NB4 (cell line): ENCODE results near the gene OLIG1.
A peak's percentile ranks its signal among the peaks of the same experiment; 100 is the strongest.

Experiments used
- DNase-seq: peaks from one replicate; pipeline ENCODE4 v3.0.0; 2010; ENCODE audit warnings: low read depth
- H3K4me3 ChIP-seq: one replicate; pipeline ENCODE4 v1.5.1; 2011; ENCODE audit warnings: mild to moderate bottlenecking, low read depth, low read length, moderate library complexity
- CTCF ChIP-seq: IDR thresholded peaks from one replicate; pipeline ENCODE4 v1.5.1; 2012; ENCODE audit warnings: low read depth, low read length
- MYC ChIP-seq: IDR thresholded peaks from 2 replicates; pipeline ENCODE4 v1.6.1; 2011; ENCODE audit warnings: low read depth, low read length
- POLR2A ChIP-seq: IDR thresholded peaks from 2 replicates; pipeline ENCODE4 v1.6.1; 2011; ENCODE audit warnings: mild to moderate bottlenecking; ENCODE audit not compliant: insufficient read length; ENCODE audit errors: extremely low read depth
- TF ChIP-seq, protein P1 (sequence below): IDR thresholded peaks from 2 replicates; pipeline ENCODE4 v1.6.1; 2011; ENCODE audit warnings: low read depth, low read length

The OLIG1 gene

DNA sequence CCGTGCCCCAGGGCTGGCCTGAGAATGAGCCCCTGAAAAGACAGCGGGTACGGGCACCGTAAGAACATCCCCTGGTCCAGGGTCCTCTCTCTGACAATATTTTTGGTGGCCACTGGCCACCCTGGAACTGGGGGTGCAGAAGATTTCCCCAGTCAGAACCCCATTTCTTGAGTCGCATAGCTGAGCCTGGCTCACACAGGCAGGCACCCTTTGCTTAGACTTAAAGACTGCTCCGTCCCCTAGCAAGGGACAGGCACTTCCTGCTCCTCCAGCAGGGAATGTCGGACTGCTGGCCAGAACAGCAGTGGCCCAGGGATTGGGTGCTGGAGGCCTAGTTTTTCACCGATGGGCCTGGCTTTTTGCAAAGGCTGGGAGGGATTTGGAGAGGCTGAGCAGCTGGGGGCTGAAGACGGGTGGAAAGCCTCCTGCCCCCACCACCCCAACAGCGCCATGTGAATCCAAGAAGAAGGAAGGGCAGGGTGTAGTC, 39.9 kb upstream of the OLIG1 start:
- DNase-seq: no peak
- TF ChIP-seq CTCF (no peak), MYC (no peak)
- TF ChIP-seq, protein P1, sequence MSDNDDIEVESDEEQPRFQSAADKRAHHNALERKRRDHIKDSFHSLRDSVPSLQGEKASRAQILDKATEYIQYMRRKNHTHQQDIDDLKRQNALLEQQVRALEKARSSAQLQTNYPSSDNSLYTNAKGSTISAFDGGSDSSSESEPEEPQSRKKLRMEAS: no peak

DNA sequence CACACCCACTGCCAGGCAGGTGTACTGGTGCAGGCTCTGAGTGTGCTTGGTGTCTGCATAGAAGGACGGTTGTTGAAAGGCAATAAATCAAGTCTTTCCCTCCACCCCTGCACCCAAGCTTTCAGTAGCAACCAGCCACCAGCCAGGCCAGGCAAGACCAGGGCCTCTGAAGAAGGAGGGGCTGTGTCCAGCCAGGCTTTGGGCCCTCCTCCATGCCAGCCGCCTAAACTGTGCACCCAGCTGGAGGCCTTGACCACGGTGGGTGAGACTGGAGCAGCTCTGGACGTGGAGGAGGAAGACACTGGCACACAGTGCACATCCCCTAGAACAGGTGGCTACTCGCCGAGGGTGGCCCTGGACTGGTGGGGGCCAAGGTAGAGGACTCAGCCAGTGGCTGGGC, 39.3 kb upstream of the OLIG1 start:
- TF ChIP-seq POLR2A (no peak), CTCF (no peak), MYC (no peak)
- TF ChIP-seq, protein P1: no peak
- no peak overlapping the region for H3K4me3 ChIP-seq
- peak; percentile 51 for DNase-seq

More for the DNA sequence above, 39.9 kb upstream of the OLIG1 start:
- H3K4me3 ChIP-seq: no peak overlapping the region

DNA sequence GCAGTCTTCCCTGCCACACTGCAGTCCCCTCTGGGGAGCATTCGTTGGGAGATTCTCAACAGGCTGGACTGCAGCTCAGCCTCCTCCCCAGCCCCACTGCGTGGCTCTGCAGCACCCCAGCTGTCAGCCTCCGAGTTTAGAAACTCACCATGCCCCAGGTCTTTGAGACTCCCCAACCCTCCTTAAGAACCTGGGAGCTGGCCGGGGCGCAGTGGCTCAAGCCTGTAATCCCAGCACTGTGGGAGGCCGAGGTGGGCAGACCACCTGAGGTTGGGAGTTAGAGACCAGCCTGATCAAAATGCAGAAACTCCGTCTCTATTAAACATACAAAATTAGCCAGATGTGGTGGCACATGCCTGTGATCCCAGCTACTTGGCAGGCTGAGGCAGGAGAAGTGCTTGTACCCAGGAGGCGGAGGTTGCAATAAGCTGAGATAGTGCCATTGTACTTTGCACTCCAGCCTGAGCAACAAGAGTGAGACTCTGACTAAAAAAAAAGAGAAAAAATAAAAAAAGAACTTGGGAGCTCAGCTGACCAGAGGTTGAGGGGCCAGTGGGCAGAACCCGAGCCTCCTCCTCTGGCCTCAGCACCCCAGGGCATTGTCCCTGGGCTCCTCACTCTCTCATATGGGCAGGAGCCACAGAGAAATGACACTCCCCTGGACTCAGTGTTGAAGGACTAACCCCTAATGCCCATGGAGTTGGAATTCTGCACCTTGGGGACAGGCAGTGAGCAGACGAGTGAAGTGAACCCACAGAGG, 38.6 kb upstream of the OLIG1 start:
- no peak for DNase-seq
- H3K4me3 ChIP-seq: no peak overlapping the region
- no peak for TF ChIP-seq MYC

DNA sequence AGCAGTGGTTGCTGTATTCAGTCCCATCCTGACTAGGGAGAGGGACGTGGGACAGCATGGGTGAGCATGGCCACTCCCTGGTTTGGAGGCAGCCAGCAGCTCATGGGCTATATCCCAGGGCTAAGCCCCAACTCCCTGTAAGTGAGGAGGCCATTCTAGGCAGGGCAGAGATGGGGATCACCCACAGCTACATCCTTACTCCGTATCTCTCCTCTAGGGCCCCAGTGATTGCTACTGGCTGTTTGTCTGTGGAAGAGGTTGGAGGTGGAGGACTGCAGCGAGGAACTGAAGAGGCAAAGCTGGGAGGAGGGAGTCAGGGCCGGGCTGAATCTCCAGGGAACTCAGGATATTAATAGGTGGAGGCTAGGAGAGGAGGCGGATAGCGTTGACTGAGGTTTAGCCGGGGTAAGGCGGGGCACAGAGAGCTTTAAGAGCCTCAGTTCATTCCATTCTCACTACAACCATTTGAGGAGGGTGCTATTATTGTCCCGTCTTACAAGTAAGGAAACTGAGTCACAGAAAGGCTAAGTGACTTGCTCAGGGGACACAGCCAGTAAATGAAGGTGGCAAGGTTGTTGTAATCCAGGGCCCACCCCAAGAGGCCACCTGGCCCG, 37.4 kb upstream of the OLIG1 start:
- H3K4me3 ChIP-seq: no peak overlapping the region
- TF ChIP-seq MYC: no peak
- TF ChIP-seq CTCF: no peak
- TF ChIP-seq, protein P1: no peak
- no peak for TF ChIP-seq POLR2A
- no peak for DNase-seq

DNA sequence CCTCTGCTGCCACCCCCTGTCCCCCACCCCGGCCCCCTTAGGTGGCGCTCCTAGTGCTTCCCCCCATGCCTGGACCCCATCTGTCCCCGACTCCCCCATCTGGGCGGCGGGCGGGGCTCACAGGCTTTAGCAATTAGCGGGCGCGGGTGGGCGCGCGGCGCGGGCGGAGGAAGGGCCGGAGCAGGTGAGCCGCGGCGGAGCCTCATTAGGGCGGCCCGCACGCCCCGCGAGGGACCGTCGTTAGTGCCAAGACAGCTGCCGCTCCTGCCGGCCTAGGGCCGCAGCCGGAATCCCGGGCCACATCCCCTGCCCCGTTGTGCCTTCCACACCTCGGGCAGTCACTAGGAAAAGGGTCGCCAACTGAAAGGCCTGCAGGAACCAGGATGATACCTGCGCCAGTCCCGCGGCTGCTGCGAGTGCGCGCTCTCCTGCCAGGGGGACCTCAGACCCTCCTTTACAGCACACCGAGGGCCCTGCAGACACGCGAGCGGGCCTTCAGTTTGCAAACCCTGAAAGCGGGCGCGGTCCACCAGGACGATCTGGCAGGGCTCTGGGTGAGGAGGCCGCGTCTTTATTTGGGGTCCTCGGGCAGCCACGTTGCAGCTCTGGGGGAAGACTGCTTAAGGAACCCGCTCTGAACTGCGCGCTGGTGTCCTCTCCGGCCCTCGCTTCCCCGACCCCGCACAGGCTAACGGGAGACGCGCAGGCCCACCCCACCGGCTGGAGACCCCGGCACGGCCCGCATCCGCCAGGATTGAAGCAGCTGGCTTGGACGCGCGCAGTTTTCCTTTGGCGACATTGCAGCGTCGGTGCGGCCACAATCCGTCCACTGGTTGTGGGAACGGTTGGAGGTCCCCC, 36.6 kb upstream of the OLIG1 start:
- no peak overlapping the region for H3K4me3 ChIP-seq
- no peak for TF ChIP-seq MYC
- no peak for TF ChIP-seq POLR2A
- no peak for TF ChIP-seq CTCF
- TF ChIP-seq, protein P1: no peak
- DNase-seq: no peak

DNA sequence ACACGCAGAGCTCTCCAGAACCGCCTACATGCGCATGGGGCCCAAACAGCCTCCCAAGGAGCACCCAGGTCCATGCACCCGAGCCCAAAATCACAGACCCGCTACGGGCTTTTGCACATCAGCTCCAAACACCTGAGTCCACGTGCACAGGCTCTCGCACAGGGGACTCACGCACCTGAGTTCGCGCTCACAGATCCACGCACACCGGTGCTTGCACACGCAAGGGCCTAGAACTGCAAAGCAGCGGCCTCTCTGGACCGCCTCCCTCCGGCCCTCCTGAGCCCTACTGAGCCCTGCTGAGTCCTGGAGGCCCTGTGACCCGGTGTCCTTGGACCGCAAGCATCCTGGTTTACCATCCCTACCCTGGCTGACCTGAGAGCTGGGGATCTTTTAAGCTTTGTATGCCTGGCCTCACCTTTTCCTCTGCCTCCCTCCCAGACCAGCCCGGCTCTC, 36.0 kb upstream of the OLIG1 start:
- DNase-seq: no peak
- TF ChIP-seq CTCF (no peak), MYC (no peak), POLR2A (no peak)
- TF ChIP-seq, protein P1: no peak
- no peak overlapping the region for H3K4me3 ChIP-seq
